Stimulated activated CD4-positive, alpha-beta T cell treated with anti-CD3 and anti-CD28 coated beads, Interleukin-2, amount 100 ng/mL, for 4 hours (primary cell): ENCODE data around the gene TCFL5.

Experiments
- DNase-seq: peaks from one replicate; pipeline ENCODE4 v3.0.0-alpha.2; 2020; ENCODE audit warnings: low read depth

The TCFL5 gene

DNA sequence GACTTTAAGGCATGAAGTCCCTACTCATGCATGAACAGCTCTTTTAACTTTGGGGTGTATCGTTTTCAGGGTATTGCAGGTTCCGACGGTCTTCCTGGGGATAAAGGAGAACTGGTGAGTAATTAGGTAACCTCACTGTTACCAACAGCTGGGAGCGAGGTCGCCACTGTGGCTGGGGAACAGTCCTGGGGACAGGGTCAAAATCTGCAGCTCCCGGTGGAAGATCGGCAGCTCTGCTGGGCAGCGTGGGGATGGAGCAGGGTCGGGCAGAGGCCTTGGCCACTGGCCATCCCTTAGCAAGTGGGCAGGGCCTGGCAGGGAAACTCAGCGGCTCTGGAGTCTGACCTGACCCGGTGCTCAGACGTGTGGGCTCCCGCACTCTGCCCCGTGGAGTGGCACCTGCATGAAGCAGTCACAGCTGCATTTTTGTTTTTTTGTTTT, 28.7 kb downstream of the TCFL5 start:
- no peak for DNase-seq

DNA sequence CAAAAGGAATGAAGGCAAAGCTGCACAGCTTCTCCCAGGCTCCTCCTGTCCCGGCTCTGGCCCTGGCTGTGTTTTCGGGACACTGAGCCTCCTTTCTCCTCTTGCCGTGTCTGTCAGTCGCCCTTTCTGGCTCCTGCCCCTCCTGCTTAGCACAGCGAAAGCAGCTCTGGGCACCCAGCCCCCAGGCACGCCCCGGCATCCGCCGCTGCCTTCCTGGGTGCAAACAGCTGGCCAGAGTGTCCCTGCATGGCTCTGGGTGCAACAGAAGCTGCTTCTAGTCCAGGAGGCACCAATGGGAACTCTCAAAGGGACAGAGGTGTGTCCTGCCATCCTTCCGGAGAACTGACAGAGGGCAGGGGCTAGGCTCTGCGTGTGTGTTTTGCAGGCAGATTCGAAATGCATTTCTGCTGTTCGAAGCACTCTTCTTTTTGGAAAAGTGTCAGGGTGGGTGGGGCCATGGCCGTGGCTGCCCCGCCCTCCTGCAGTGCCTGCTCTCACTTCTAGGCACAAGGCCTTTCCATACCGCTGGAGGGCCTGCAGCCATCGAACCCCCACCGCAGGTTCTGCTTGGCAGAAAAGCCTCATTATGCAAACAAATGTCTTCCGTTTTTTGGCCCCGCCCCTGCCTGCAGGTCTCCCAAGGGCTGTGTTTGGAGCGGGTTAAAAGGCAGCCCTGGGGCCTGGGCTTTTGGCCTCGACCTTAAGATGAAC, 29.3 kb downstream of the TCFL5 start:
- no peak for DNase-seq

DNA sequence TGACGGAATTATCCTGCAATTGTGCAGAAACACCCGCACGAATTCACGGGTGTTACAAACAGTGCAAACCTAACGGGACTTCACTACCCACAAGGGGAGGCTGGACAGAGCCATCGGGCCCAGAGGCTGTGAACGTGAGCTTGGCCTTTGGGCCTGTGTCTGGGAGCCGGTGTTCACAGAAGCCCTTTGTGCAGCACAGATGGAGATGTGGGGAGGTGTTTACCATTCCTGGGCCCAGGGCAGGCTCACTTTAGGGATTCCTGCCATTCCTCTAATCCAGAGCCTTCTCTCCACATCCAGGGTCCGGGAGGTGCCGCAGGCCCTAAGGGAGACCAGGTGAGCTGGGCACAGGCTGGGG, 29.8 kb downstream of the TCFL5 start:
- DNase-seq = no peak

DNA sequence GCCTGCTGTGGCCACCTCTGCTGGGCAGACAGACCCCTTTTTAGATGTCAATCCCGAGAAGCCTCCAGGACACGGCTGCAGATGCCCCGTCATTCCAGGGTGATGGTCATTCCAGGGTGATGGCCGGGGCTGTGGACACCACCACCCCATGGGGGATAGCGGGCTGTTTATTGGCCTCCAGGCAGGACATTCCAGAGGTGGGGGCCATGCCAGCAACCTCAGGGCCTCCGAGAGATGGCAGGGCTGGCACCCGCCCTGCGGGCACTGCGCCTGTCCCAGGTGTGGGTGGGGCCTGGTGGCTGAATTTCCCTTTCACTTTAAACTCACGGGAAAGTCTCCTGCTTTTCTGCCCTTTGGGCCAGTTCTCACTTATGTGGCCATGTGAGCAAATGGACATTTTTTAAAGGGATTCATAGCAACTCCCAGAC, 30.2 kb downstream of the TCFL5 start:
- no peak for DNase-seq

DNA sequence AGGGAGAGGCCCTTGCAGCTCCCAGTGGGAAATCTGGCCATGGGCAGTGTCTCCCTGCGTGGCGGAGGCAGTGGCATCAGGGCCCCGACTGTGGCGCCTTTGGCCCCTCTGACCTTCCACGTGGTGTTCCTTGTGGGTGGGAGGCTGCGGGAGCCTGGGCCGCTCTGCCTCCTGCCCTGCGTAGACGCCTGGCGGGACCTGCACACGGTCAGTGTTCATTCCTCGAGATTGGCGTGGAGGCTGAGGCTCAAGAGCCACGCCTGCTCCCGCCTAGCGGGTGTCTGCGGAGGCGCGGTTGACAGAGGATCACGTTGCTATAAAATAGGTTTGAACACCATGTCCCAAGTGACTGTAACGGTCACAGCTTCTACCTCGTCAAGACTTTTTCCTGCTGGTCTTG, 30.8 kb downstream of the TCFL5 start:
- no peak for DNase-seq

DNA sequence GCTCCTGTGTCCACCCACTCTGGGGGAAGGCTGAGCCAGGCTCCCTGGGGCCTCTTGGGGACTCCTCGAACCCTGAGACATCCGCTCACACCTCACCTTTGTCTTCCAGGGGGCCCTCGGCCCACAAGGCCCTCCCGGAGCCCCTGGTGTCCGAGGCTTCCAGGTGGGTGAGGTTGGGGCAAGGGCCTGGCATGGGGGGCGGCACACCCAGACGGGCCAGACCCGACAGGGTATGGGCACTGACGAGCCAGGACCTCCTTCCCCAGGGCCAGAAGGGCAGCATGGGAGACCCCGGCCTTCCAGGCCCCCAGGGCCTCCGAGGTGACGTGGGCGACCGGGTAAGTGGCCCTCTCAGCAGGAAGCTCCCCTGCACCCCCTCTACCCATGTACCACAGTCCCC, 31.4 kb downstream of the TCFL5 start:
- no peak for DNase-seq

DNA sequence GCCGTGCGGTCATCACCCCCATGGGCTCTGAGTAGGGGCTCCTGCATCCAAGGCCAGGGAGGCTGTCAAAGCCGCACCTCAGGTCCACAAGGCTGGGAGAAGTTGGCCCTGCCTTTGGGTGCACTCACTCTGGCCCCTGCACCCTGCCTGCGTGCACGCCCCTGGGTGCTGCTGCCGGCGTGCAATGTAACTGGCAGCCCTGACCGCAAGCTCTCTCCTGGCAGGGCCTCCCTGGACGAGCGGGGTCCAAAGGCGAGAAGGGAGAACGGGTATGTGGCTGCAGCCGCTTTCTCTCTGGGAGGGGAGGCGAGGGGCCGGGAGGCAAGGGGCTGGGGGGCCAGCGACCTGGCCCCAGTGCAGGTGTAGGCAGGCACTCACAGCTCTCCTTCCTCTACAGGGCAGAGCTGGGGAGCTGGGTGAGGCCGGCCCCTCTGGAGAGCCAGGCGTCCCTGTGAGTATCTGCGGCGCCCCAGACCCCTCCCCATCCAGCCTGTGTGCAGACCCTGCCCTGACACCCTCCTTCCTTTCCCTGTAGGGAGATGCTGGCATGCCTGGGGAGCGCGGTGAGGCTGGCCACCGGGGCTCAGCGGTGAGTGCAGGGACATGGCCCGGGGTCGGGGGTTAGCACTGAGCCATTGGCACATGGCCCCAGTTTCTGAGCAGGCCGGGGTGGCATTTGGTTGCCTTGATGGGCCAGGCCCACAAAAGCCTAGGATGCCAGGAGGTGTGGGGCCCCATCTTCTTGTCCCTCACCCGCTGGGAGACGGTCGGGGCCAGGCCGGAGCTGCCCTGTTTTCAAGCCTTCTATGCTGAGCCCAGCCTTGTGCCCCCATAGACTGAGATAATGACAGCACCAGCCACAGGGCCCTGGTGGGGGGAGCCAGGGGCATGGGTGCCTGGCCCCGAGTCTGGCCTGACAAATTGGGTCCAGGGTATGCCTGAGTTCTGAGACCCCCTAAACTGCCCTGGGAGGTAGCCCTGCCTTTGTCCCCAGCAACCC, 32.1 kb downstream of the TCFL5 start:
- no peak for DNase-seq

DNA sequence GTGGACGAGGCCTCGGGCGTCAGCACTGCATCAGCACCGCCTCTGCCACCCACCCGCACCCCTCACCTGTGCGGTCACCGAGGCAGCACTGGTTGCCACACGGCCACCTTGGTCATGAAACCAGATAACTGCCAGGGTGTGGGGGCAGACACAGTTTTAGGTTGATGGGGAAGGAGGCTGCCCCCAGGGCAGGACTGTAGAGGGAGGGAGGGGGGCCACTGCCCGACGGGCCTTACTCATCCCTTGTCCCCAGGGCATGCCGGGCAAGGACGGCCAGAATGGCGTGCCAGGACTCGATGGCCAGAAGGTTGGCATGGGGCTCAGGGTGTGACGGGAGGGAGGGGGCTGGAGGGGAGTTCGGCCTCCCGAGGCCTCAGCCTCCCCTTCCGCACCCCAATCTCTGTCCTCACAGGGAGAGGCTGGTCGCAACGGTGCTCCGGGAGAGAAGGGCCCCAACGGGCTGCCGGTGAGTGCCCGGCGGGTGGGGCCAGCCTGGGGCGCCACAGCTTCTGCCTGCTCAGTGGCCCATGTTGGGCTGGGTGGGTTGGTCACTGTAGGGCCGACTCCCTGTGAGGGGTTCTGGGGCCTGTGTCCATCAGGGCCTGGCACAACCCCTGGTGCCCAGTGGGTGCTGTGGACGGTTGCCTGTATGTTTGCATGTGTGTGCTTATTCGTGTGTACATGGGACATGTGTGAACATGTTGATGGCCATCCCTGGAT, 33.0 kb downstream of the TCFL5 start:
- DNase-seq = no peak

DNA sequence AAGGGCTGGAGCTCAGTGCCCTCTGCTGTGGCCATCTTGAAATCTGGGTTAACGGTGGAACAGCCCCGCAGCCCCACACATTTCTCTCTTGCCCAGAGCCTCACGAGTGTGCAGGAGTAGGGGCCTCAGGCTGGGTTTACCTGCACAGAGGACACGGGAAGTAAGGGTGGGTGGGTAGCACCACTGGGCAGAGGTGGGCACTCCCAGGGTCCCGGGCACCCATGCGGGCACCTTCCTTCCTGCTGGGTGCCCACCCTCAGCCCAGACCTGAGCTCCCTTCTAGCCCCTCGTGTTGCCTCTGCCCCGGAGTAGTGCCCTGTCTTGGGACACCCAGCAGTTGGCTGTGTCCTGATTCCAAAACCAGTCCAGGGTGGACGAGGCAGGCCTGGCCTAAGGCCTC, 33.6 kb downstream of the TCFL5 start:
- no peak for DNase-seq

DNA sequence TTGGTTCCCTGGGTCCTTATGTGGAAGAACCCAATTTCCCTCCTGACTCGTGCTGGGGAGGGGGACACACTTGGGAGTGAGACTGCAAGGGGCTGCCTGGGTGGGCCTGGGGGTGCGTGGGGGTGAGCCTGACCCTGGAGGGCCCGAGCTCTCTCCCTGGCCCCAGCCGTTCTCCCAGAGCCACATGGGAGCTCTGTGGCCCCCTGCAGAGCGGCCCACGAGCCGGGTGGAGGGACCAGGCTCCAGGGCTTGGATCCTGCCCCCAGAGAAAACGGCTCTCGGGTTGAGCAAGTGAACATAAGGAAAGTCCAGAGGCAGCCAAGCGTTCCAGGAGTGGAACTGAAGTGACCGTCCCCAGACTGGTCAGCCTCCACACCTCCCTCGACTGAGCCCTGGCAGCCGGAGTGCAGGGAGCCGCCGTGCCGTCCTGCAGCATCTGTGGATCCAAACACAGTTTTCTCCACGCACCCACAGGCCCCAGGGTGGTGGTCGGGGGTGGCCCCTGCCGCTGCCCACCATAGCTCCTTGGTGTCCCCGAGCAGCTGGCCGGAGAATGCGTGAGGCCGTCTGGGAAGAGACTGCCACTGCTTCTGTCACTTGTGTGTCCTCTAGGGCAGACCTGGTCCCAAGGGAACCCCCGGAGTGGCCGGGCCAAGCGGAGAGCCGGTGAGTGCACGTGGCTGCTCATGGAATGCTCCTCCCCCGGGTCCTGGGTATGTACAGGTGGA, 34.1 kb downstream of the TCFL5 start:
- no peak for DNase-seq

DNA sequence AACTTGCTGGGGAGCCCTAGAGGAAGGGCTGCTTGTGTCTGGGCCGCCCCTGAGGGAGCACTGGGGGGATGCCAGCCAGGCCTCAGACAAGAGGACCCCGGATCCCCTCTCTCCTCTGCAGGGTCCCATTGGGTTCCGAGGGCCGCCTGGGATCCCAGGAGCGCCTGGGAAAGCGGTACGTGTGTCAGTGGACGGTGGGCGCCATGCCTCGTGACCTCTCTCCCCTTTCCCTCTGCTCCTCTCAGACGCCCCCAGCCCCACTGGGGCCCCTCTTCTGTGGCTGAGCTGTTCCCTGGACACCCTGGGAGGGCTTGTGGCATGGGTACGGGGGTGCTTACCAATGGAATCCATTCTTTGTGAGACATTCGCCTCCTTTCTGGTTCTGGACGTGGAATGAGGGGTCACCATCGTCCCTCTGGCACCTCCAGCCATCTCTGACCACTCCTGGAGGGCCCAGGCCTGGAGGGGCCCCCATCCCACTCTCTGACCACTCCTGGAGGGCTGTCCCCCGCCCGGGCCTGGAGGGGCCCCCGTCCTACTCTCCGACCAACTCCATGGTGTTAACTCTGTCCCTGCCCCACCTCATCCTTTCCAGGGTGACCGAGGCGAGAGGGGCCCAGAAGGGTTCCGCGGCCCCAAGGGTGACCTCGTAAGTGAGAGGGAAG, 34.8 kb downstream of the TCFL5 start:
- DNase-seq = no peak

DNA sequence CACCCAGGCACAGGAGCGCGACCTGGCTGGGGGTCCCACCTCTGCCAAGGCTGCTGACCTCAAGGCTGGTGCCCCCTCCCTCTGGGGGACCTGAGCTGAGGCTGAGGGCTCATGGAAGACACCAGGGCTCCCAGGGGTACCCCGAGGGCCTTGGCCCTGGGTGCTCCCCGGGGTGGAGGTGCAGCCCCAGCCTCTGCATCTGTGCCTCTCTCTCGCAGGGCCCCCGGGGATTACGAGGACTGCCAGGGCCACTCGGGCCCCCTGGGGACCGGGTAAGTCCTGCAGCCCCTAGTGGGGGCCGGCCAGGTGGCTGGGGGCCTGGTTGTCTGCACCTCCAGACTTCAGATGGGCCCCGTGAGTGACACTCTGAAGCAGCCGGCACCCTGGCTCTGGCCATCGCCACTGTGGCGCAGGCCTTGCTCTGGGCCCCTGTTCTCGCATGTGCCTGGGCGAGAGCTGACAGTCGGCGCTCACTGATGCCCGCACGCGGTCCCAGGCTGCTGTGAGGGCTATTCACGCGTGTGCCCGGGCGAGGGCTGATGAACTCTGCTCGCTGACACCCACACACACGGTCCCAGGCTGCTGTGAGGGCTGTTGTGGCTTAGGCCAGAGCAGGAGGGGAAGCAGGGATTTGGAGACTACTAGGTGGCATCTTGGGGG, 35.5 kb downstream of the TCFL5 start:
- no peak for DNase-seq

DNA sequence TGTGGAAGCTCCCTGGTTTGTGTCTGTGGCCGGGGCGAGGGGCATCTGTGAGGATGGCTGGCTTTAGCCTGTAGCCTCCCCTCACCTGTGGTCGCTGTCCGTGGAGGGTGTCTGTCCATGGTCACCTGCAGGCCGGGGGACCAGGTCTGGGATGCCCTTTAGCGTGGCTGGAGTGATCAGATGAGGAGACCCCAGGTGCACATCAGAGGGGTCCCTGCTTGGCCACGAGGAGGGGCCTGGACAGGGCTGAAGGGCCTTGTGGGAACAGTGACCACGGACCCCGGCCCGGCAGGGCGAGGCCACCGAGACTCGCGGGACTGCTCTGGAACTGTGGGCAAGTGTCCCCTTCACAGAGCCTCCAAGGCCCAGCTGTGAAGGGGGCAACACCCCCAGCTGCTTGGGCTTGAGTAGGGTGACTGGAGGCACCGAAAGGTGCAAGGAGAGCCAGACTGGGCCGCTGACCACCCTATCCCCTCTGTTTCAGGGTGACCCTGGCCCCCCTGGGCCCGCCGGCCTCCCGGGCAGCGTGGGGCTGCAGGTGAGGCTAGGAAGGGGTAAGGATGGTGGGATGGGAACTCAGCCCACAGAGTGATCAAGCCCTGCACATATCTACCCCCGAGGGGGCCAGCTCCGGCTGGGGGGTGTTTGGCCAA, 36.2 kb downstream of the TCFL5 start:
- DNase-seq = no peak

DNA sequence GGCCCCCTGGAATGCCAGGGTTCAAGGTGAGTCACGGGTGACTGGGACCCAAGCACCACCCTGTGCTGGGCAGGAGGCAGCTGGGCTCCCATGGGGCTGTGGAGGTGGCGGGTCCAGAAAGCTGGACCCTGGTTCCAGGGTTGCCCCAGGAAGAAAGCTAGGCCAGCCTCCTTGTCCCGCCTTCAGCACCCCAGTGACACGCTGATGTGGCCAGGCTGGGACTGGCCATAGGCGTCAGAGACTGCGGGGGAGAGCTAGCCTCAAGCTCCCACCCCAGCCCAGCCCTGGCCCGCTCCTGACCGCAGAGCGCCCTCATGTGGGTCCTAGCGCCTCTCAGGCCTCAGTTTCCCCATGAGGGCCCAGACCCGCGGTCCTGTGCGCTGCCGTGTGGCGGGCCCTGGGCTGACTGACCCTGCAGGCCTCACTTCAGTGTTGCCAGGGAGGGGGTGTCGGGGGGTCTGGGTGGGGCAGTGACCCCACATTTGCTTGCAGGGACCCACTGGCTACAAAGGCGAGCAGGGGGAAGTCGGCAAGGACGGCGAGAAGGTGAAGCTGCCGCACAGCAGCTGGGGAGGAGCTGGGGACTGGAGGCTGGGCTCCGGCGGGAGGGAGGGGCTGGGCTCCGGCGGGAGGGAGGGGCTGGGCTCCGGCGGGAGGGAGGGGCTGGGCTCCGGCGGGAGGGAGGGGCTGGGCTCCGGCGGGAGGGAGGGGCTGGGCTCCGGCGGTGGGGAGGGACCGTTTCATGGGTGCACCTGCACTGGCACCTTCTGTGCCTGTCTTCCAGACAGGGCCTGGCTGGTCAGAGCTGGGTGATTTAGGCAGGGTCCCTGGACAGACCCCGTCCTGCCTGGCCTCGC, 36.9 kb downstream of the TCFL5 start:
- peak; percentile 22 for DNase-seq

DNA sequence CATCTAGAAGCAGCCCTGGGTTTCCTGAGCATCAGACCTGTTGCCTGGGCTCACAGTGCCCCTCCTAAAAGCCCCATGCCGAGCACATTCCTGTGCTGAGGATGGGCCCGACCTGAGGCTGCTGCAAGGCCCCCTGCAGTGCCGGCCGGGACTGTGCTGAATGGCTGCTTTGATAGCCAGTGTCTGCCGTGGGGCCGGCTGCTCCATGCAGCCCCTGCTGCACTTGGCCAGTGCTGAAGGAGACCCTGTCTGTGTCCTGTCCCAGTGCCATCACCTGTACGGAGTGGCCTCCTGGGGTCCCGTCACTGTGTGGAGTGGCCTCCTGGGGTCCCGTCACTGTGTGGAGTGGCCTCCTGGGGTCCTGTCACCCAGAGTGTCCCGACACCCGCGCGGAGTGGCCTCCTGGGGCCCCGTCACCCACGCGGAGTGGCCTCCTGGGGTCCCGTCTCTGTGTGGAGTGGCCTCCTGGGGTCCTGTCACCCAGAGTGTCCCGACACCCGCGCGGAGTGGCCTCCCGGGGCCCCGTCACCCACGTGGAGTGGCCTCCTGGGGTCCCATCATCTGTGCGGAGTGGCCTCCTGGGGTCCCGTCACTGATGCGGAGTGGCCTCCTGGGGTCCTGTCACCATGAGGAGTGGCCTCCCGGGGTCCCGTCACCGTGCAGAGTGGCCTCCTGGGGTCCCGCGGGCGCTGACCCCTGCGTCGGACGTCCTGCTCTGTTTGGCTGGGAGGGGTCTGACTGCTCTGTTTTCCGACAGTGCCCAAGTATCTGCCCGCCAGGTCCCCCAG, 37.7 kb downstream of the TCFL5 start:
- no peak for DNase-seq

DNA sequence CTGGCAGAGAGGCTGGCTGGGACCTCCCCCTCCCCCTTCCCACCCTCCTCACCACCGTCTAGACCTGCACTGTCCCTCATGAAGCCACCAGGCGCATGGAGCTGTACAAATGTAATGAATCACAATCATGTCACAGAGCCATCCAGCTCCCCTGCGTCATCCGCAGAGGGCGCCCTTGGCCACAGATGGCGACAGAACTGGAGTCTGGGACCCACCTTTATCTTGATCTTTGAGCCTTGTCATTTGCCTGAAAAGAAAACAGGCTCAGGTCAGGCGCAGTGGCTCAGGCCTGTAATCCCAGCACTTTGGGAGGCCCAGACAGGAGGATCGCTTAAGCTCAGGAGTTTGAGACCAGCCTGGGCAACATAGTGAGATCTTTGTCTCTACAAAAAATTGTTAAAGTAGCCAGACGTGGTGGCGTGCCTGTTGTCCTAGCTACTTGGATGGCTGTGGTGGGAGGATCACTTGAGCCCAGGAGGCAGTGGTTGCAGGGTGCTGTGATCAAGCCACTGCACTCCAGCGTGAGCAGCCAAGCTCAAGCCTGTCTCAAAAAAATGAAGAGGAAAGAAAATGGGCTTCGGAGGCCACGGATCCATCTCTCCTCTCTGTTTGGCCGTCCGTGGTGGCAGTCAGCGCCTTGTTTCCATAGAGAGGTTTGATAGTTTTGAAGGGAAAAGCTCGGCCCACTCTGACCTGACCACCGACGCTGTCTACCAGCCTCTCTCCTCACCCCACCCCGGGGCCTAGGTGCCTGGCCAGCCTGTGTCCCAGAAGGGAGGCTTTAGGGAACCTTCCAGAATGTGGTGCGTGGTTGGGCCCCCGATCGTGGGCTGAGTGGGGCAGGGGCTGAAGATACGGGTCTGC, 38.6 kb downstream of the TCFL5 start:
- DNase-seq = no peak

DNA sequence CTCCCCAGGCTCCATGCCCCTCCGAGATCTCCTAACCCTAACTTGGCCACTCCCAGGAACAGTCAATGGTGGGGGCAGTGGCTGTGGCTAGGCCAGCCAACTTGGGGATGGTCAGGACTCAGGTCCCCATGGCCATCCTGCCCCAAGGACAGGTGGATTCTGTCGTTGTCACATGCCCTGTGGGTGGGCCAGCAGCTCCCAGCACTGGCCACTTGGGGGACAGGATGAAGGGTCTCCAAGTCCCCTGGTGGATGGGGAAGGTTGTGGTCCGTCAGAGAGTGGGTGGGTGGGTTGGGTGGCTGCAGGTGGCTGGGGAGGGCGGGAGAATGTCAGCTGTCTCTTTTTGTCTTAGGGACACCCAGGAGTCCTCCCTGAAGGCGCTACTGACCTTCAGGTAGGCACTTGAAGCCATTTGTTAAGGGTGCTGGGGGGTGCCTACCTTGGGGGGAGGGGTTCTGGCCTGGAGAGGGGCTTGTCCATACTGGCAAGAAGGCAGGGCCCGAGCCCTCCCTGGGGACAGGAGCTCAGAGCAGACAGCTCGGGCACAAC, 39.3 kb downstream of the TCFL5 start:
- no peak for DNase-seq
